B cell (primary cell): ENCODE measurements around the gene CCDC170. TPM values are rescaled to one million over a fixed set of nuclear protein-coding genes. Genes with fewer than 3 reads are reported as not detected.

Source experiments
- ATAC-seq: fragments of 200-7000 bp; cut with Tn5 transposase; one replicate; pipeline ENCODE4 v1.10.0; 2021; ENCODE audit warnings: low read depth, mild to moderate bottlenecking, moderate number of reproducible peaks, moderate library complexity
- CTCF ChIA-PET: fragments of 350-600 bp; sonication (Branson Sonifier 250); formaldehyde crosslinking; loops from one replicate; lab custom pipeline; 2021; ENCODE audit warnings: antibody characterized with exemption, inconsistent platforms; lab: Charles Lee
- POLR2A ChIA-PET: fragments of 350-600 bp; sonication (Branson Sonifier 250); formaldehyde crosslinking; loops from one replicate; lab custom pipeline; 2021; ENCODE audit warnings: antibody characterized with exemption; lab: Charles Lee
- DNase-seq: peaks from one replicate; pipeline ENCODE4 v3.0.0; 2013
- H2AFZ ChIP-seq: 2 replicates; pipeline ENCODE4 v1.6.1; 2012; ENCODE audit warnings: mild to moderate bottlenecking, low read depth, low read length; ENCODE audit not compliant: insufficient read depth, poor library complexity, severe bottlenecking
- H3K27ac ChIP-seq, 2 donors: 1 replicate in 1 of 2; 2 replicates in 1 of 2; pipeline ENCODE4 v1.5.1; 2012 to 2013; ENCODE audit warnings: low read length in 2 of 2, mild to moderate bottlenecking in 2 of 2, moderate library complexity in 1 of 2
- H3K27me3 ChIP-seq, 4 experiments: fragments of 200-600 bp in 1 of 4; sonication (generic) in 1 of 4; replicated peaks in 1 of 4; 1 replicate in 2 of 4; 2 replicates in 2 of 4; pipeline versions ENCODE4 v1.6.1 to v1.7.0; 2013 to 2016; ENCODE audit warnings: low read length in 3 of 4, mild to moderate bottlenecking in 2 of 4, mixed read lengths in 1 of 4, moderate library complexity in 1 of 4; ENCODE audit not compliant: insufficient read depth in 4 of 4, control insufficient read depth in 3 of 4; ENCODE audit errors: control extremely low read depth in 1 of 4
- H3K36me3 ChIP-seq, 2 experiments: replicated peaks in 1 of 2; 1 replicate in 1 of 2; 2 replicates in 1 of 2; pipeline versions ENCODE4 v1.6.1 to v1.7.1; 2013; ENCODE audit warnings: low read length in 1 of 2; ENCODE audit not compliant: insufficient read depth in 2 of 2, control insufficient read depth in 1 of 2; ENCODE audit errors: control extremely low read depth in 1 of 2, extremely low read depth in 1 of 2
- H3K4me1 ChIP-seq, 2 donors: fragments of 200-600 bp in 1 of 2; sonication (generic) in 1 of 2; 1 replicate in 1 of 2; 2 replicates in 1 of 2; pipeline versions ENCODE4 v1.5.1 to v1.6.1; 2013 to 2017; ENCODE audit warnings: low read length in 2 of 2; ENCODE audit not compliant: control insufficient read depth in 2 of 2, insufficient read depth in 2 of 2
- H3K4me2 ChIP-seq: replicated peaks from 2 replicates; pipeline ENCODE3; 2012; ENCODE audit warnings: mild to moderate bottlenecking, low read depth, low read length; ENCODE audit not compliant: poor library complexity, severe bottlenecking
- H3K4me3 ChIP-seq, 5 experiments: fragments of 200-600 bp in 1 of 5; sonication (generic) in 1 of 5; 1 replicate in 3 of 5; 2 replicates in 2 of 5; pipeline versions ENCODE4 v1.5.1 to v1.7.0; 2011 to 2016; ENCODE audit warnings: low read length in 4 of 5, mild to moderate bottlenecking in 4 of 5, low read depth in 2 of 5, control low read depth in 1 of 5, moderate library complexity in 1 of 5; ENCODE audit not compliant: insufficient read depth in 1 of 5; ENCODE audit errors: control extremely low read depth in 1 of 5, extremely low read depth in 1 of 5
- H3K79me2 ChIP-seq: fragments of 200-600 bp; sonication (generic); one replicate; pipeline ENCODE4 v1.6.0; 2016; ENCODE audit warnings: low read length; ENCODE audit not compliant: control insufficient read depth, insufficient read depth
- H3K9ac ChIP-seq: fragments of 200-600 bp; sonication (generic); 2 replicates; pipeline ENCODE4 v1.6.1; 2017; ENCODE audit warnings: mild to moderate bottlenecking, low read length, moderate library complexity
- H3K9me3 ChIP-seq, 3 donors: one replicate each; pipeline versions ENCODE4 v1.6.1 to v1.7.1; 2013; ENCODE audit warnings: low read length in 2 of 3; ENCODE audit not compliant: control insufficient read depth in 2 of 3, insufficient read depth in 1 of 3; ENCODE audit errors: control extremely low read depth in 1 of 3
- H4K20me1 ChIP-seq: 2 replicates; pipeline ENCODE4 v1.6.0; 2012; ENCODE audit warnings: mild to moderate bottlenecking, low read length; ENCODE audit not compliant: insufficient read depth, control insufficient read depth, poor library complexity, severe bottlenecking
- H3K27ac Mint-ChIP-seq: one replicate; pipeline ENCODE4 v1.8.0; 2021; ENCODE audit warnings: mixed read lengths
- H3K27me3 Mint-ChIP-seq: one replicate; pipeline ENCODE4 v1.8.0; 2021; ENCODE audit warnings: mixed read lengths
- H3K4me1 Mint-ChIP-seq: one replicate; pipeline ENCODE4 v1.8.0; 2021; ENCODE audit warnings: mixed read lengths
- H3K4me3 Mint-ChIP-seq: one replicate; pipeline ENCODE4 v1.8.0; 2021; ENCODE audit warnings: mixed read lengths
- H3K9me3 Mint-ChIP-seq: one replicate; pipeline ENCODE4 v1.8.0; 2022; ENCODE audit warnings: mixed read lengths; ENCODE audit not compliant: insufficient read depth
- CTCF ChIP-seq: fragments of 200-600 bp; IDR thresholded peaks from one replicate; pipeline ENCODE4 v1.8.0; 2022; ENCODE audit warnings: antibody characterized with exemption, mild to moderate bottlenecking
- EZH2 ChIP-seq: IDR thresholded peaks from 2 replicates; pipeline ENCODE4 v1.6.1; 2012; ENCODE audit warnings: borderline replicate concordance, low read depth, mild to moderate bottlenecking, moderate library complexity, low read length; ENCODE audit not compliant: insufficient read depth, poor library complexity, severe bottlenecking
- WGBS: methylation state at CpG from one replicate; pipeline ENCODE4 v1.1.5; 2013; ENCODE audit warnings: missing lambda C conversion rate; ENCODE audit not compliant: insufficient coverage; 5-methylcytosine and 5-hydroxymethylcytosine counted together
- intact Hi-C: fragments of 100-400 bp; cut with micrococcal nuclease; formaldehyde crosslinking; loops from one replicate; pipeline ENCODE4 v1.10.0; 2022
- polyA plus RNA-seq: library from polyadenylated mRNA; depleted of rRNA; stranded (reverse); fragments of >200 nt; gene quantifications from 2 replicates; pipeline ENCODE4 v1.2.3, GENCODE V29; 2012
- total RNA-seq, 2 donors: library from RNA; stranded (reverse); fragments of 120-200 nt in 1 of 2; gene quantifications; 1 replicate in 1 of 2; 2 replicates in 1 of 2; pipeline versions ENCODE4 v1.2.3 to v1.2.4, GENCODE V29; 2013 to 2022

The CCDC170 gene
- total and polyA plus RNA-seq, 2 donors (not counting 1 experiment from before 2014, with no cell fraction given), result 0.01 TPM; not detected in 1

- POLR2A ChIA-PET, result no interaction called here
- WGBS, result no CpG with 5 or more reads among the region's 5 CpGs
- Mint-ChIP-seq H3K4me3 (no peak overlapping the region), H3K9me3 (no peaks in the 10 kb centered on the region), H3K27me3 (peaks cover 44% of the 10 kb centered on the region), H3K4me1 (peaks cover 18% of the 10 kb centered on the region), H3K27ac (no peak overlapping the region)
- TF ChIP-seq CTCF (no peak), EZH2 (no peak)
- H3K4me3 ChIP-seq, result no peak overlapping the region
- no peak overlapping the region for H3K4me2 ChIP-seq
- no peak overlapping the region for H3K9ac ChIP-seq
- no peak overlapping the region for H2AFZ ChIP-seq
- H3K36me3 ChIP-seq, result no peaks in the 10 kb centered on the region
- intact Hi-C loops, result no loop called here
- ATAC-seq (no peak), DNase-seq (no peak)
- H4K20me1 ChIP-seq, result no peaks in the 10 kb centered on the region
- no peak overlapping the region for H3K27ac ChIP-seq
- peaks cover 0 to 19% (median 8%) of the 10 kb centered on the region in 4 experiments for H3K27me3 ChIP-seq
- H3K4me1 ChIP-seq, result peaks cover 4% of the 10 kb centered on the region in 2 donors
- H3K9me3 ChIP-seq, result no peaks in the 10 kb centered on the region
- CTCF ChIA-PET, result no interaction called here
- H3K79me2 ChIP-seq, result no peaks in the 10 kb centered on the region
Observed at GRCh38 chr6:151499551-151499950, 5.7 kb downstream of the CCDC170 start.

GRCh38 chr6:151501511-151502136 is 7.8 kb downstream of the CCDC170 start:
- ATAC-seq, result no peak
- no peaks in the 10 kb centered on the region for H3K36me3 ChIP-seq
- H3K79me2 ChIP-seq, result no peaks in the 10 kb centered on the region
- no peak overlapping the region for H3K9ac ChIP-seq
- H4K20me1 ChIP-seq, result no peaks in the 10 kb centered on the region
- H3K4me1 ChIP-seq, result no peaks in the 10 kb centered on the region
- no peak overlapping the region for H3K4me3 Mint-ChIP-seq
- peaks cover 27% of the 10 kb centered on the region for H3K27me3 Mint-ChIP-seq
- H3K9me3 Mint-ChIP-seq, result no peaks in the 10 kb centered on the region
- DNase-seq, result no peak
- no peak overlapping the region for H3K27ac ChIP-seq
- no peak overlapping the region for H3K27ac Mint-ChIP-seq
- no peak overlapping the region for H3K4me3 ChIP-seq
- intact Hi-C loops, result no loop called here
- CTCF ChIA-PET, result no interaction called here
- peaks cover 11% of the 10 kb centered on the region for H3K4me1 Mint-ChIP-seq
- no peaks in the 10 kb centered on the region for H3K9me3 ChIP-seq
- no peak overlapping the region for H3K4me2 ChIP-seq
- no CpG with 5 or more reads among the region's 1 CpG for WGBS
- POLR2A ChIA-PET, result no interaction called here
- TF ChIP-seq CTCF (no peak), EZH2 (no peak)
- H3K27me3 ChIP-seq, result peaks cover 0 to 4% (median 0%) of the 10 kb centered on the region in 4 experiments
- H2AFZ ChIP-seq, result no peak overlapping the region
